HG02759 (cell line): ENCODE results near the gene IMP3.
"Not testable (repeated sequence)": the region's sequence is repeated elsewhere in the genome, so short reads cannot be mapped to it uniquely, and the experiment has no call there.

Experiments used
- ATAC-seq: cut with Tn5 transposase; IDR thresholded peaks from one replicate; pipeline ENCODE4 v1.9.1; 2021; ENCODE audit warnings: mild to moderate bottlenecking, moderate library complexity; ENCODE audit not compliant: unreplicated experiment

The IMP3 gene

GRCh38 chr15:75651810-75652543, 12.0 kb upstream of the IMP3 start:
- no peak for ATAC-seq

- ATAC-seq = no peak
Measured at GRCh38 chr15:75650908-75651809, 11.1 kb upstream of the IMP3 start.

DNA sequence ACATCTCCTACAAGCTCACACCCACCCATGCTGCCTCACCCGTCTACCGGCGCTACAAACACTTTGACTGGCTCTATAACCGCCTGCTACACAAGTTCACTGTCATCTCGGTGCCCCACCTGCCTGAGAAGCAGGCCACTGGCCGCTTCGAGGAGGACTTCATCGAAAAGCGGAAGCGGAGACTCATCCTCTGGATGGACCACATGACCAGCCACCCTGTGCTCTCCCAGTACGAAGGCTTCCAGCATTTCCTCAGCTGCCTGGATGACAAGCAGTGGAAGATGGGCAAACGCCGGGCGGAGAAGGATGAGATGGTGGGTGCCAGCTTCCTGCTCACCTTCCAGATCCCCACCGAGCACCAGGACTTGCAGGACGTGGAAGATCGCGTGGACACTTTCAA, 9.8 kb upstream of the IMP3 start:
- no peak for ATAC-seq

GRCh38 chr15:75649045-75649761, 9.2 kb upstream of the IMP3 start:
- ATAC-seq = no peak

- no peak for ATAC-seq
Measured at GRCh38 chr15:75648156-75649000, 8.4 kb upstream of the IMP3 start.

GRCh38 chr15:75647370-75648155, 7.5 kb upstream of the IMP3 start, which contains the start of gene SNX33:
Gene SNX33, plus strand, starts transcription at chr15:75647912. Its CDS starts 1,191 bp downstream, at chr15:75649103.
- ATAC-seq = no peak

DNA sequence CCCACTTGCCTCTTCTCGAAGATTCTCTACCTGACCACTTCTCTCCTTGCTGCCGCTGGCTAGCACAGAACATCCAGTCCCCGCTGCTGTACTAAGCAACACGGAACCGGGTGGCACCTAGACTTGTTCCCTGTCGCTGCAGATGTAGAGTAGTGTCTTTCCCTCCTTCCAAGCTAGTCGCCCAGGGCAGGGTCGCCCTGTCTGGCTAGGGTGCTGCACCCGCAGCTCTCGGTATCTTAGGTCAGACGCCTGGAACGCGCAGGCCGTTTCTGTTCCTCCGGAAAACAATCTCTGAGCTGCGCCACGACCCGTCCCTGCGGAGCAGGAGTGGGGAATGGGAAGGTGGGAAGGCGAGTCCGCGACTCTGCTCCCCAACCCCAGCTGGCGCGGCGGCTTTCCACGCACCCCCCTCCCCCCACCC, 6.9 kb upstream of the IMP3 start:
- no peak for ATAC-seq

DNA sequence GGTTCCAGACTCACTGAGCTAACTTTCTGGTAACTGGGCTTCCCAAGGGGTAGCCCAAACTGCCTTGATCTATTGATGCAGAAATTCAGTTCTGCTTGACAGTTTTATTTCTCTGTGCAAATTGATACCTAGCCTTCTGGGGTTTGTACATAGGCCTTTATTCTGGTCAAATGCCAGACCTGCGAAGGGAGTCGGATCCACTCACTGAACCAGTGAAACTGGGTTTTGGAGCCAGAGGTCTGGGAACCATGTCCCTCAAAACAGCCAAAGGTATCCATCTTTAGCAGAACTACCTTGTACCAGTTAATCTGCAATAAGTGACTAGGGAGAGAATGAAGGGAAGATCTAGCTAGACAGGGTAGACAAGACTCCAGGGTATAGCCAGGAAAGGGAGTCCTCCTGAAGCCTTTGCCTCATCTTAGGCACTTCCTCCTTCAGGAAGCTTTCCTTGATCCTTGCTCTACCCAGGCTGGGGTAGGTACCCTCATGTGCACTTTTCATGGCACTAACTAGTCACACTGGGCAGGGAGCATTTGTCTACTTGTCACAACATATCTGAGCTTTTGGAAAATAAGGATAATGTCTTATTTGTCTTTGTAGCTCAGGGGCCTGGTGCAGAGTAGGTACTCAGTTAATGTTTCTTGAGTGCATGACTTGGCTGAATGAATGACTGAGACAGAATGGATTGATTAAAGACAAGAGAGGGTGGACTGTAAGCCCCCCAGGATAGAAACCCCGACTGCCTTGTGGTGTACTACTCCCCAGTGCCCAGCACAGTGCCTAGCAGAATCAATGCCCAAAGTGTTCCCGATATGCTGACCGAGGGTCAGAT, 6.3 kb upstream of the IMP3 start:
- no peak for ATAC-seq

DNA sequence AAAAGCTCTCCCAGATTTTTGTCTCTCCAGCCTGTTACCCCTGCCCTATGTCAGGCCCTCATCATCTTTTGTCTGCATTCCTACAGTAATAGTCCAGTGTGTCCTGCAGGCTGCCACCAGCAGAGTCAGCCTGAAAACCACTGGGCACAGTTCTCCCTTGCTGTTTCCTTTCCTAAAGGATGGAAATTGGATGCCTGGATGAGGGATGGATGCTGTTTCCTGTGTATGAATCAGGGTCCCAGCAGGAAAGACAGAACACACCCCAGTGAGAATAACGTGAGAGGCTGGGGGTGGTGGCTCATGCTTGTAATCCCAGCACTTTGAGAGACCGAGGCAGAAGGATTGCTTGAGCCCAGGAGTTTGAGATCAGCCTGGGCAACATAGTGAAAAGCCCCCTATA, 4.4 kb upstream of the IMP3 start:
- no peak for ATAC-seq

- ATAC-seq = no peak
Measured at GRCh38 chr15:75641603-75642002, 1.6 kb upstream of the IMP3 start.

DNA sequence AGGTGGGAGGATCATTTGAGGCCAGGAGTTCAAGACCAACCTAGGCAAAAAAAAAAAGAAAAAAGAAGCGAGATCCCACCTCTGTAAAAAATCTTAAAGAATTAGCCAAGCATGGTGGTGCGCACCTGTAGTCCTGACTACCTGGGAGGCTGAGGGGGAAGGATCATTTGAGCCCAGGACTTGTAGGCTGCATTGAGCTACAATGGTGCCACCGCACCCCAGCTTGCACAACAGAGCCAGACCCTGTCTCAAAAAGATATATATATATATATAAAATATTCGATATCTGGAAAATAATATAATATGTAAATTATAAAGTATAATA, 1.1 kb upstream of the IMP3 start:
- ATAC-seq = no peak

GRCh38 chr15:75640483-75641178, 607 bp upstream of the IMP3 start:
- peak; percentile 36 for ATAC-seq

DNA sequence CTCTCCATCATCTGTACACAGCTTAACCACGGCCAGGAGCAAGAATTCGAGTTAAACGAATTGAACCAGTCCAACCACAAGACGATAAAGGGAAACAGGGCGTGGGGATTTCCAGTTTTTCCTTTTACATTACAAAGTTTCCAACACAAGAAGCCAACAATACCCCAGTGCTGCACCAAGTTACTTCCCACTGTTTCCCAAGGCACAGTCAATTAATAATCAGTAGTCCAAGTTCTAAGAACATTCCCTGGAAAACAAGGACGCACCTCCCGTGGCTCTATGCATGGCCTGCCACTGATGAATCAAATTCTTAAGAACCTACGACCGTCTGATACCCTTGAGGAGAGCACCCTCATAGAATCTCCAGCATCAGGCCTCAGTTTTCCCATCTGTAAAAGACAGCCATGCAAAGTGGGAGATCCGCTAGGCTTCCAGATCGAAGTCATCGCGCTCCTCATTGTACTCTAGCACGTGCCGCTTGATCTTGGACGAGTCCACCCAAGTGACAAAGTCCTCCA, 774 bp downstream of the IMP3 start:
- ATAC-seq = no peak

DNA sequence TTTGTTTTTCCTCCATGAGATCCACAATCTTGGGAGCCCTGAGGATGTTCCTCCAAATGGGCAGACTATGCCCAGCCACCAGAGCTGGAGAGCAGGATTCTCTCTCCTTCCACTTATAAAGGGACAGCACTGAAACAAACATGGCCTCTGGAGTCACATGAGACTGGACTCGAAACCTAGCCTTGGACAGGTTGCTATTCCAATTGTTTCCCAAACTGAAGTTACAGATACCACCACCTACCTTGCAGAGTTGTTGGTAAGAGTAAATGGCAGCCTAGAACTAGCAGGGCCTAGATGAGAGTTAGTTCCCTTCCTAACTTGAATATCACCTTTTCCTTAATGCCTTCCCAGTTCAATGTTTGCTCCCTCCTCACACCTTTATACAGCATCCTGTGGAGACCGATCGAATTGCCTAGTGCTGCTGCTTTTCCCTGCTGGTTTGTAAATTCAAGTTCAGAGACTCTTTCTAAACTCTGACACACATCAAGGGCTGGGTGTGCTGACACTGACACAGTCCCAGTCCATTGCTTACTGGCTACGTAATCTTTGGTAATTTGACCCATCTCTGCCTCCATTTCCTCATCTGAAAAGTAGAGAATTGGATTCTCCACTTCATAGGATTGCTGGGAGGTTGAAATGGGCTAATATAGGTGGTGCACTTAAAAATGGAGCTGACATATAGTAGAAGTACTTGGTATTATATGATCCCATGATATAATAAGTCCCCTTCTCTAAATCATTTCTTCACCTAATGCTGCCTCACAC, 2.6 kb downstream of the IMP3 start:
- no peak for ATAC-seq

- no peak for ATAC-seq
Measured at GRCh38 chr15:75636026-75636425, 4.0 kb downstream of the IMP3 start.

- ATAC-seq = not testable (repeated sequence)
Measured at GRCh38 chr15:75633922-75634321, 6.1 kb downstream of the IMP3 start.

DNA sequence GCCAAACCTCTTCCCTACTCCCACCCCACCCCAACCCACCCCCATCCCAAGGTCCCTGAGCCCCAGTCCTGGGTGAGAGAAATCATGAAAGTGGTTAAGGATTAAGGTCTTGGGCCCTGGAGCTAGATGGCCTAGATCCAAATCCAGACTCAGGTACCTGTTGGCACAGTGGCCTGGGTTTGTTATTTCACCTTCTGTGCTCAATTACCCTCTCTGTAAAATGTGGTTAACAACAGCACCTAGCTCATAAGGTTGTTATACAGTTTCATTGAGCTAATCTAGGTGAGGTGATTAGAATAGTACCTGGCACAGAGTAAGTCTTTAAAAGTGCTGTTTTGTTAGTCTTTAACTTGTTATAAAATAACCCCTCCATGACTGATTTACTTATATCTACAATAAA, 8.1 kb downstream of the IMP3 start:
- no peak for ATAC-seq
